HL-60/S4 treated with retinoic acid at 250 ng/mL for 4 days and 3 days (cell line): ENCODE measurements around the gene FAM124A.

Experiments used
- in situ Hi-C: fragments of 300-500 bp; cut with MboI; formaldehyde crosslinking; loops from 2 replicates; pipeline ENCODE4 v1.7.0; 2022; ENCODE audit warnings: low sequenced_read_pairs

Gene FAM124A

GRCh38 chr13:51220706-51221105 lies 1.5 kb upstream of the FAM124A start:
- in situ Hi-C loops, result no loop called here

DNA sequence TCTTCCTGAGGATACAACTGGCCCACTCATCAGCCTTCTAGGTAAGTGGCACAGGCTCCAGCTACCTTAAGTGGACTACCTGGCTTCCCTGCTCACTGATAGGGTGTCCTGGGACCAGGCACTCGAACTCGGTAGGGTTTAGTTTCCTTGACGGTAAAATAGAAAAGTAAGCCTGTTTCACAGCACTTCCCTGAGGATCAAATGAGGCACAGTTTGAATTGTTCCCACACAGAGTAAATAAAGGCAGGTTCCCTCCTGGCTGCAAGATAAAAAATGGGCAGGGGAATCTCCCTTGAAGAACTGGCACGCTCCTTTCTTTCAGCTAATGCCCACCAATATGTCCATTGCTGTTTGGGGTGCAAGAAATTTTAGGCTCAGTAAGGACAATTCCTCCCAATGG lies 1.1 kb upstream of the FAM124A start:
- in situ Hi-C loops, result no loop called here

GRCh38 chr13:51221674-51222036 lies 543 bp upstream of the FAM124A start:
- in situ Hi-C loops, result no loop called here

DNA sequence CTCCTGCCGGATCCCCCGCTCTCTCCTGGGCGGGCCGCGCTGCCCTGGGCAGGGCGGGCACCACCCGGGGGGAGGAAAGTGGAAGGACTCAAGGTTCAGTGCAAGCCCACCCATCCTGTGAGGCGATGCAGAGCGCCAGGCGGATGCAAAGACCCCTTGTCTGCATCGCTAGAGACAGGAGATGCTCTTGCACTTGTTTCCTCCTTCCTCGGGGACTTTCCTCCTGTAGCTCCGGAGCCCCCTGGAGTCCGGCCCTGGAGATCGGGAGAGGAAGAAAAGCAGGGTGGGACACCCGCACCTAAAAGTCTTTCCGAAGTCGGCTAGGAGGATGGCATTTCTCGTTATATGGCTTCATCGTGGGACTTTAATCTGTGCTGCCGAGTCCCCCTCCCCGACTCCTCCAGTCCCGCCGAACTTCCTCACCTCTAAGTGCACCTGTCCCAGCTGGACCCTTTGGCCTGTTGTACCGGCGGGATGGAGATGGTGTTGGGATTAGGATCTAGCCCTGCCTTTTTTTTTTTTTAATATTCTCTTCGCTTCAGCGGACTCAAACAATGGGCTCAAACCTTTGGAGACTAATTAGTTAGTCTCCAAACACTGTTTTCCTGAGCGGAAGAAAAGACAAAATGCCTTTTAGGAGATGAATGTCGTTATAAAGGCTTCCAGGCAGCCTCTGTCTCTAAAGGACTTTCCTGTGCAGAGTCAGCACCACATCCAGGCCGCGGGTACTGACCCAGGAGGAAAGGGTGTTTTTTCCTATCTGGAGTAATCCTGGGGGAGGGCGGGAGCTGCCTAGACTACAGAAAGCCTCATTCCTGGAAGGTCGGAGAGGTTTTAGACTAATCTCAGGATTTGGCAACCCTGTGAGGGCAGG lies 725 bp downstream of the FAM124A start:
- in situ Hi-C loops, result no loop called here

- in situ Hi-C loops, result no loop called here
These were observed 1.5 kb downstream of the FAM124A start for GRCh38 chr13:51223560-51224270.

- in situ Hi-C loops, result no loop called here
These were observed 2.8 kb downstream of the FAM124A start for GRCh38 chr13:51225029-51225428.

- in situ Hi-C loops, result no loop called here
These were observed 5.2 kb downstream of the FAM124A start for GRCh38 chr13:51227404-51227803.

DNA sequence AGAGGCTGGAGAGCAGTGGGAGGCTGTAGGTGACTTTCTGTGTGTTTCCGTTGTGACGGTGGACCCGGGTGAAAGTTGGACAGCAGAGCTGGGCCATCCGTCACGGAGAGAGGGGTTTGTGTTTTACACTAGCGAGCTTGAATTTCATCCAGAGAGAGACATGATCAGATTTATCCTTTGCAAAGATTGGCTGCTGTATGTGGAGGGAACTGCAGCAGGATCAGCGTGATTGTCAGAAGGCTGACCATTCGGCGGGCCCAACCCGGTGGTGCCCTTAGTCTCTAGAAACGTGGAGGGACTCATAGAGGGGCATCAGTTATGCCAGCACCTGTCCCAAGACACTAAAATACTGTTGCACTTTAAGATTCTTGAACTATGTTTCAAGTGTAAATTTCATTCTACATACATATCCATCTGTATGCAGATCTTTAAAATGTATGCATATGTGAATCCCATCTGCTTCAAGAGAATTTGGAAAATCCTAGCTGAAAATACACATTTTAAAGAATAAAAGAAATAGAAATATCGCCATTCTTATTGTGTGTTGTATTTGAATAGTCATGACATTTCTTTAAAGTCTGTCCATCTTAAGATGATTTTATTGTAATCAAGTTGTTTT lies 7.0 kb downstream of the FAM124A start:
- in situ Hi-C loops, result no loop called here

- in situ Hi-C loops, result no loop called here
These were observed 7.5 kb downstream of the FAM124A start for GRCh38 chr13:51229731-51230130.

DNA sequence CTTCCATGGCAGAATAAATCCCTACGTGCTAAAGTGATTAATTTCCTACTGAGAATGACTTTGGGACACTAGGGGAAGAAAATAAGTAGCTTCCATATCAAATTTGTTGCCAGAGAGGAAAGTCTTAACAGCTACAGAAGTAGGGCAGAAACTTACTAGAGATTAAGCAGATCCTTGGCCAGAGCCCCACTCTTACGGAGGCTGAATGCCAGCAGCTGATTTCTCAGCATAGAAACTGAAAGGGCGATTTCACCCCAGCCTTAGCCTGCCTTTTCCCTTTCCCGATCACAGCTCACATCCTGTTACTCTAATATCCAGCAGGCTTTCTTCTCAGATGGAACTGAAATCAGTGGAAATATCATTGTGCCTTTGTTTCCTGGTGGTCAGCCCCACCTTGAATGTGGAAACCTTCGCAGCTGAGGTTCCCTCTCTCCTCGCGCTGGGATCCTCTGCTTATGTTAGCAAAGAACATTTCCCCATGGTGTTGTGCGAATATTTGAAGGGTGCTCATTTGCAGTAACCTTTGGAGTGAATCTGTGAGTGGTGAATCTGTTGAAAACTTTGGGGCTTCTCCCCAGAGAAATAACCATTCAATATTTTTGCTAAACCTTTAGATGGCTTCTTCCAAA lies 8.4 kb downstream of the FAM124A start:
- in situ Hi-C loops, result no loop called here

DNA sequence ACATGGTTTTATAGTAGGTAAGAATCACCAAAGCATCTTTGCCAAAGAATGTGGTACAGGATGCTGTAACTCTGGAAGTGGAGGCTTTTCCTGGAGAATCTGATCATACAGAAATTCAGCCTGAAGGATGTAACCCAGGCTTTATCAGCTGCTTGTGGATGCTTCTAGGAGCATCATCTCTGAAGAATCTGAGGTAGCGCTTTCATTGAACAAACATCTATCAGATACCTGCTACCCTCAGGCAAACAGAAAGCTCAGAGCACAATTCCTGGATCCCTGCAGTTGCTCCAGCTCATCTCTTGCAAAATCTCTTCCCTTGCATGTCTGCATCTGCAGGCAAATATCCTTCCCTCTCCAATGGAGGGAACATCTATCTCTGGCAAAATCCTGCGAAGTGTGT lies 9.3 kb downstream of the FAM124A start:
- in situ Hi-C loops, result no loop called here

DNA sequence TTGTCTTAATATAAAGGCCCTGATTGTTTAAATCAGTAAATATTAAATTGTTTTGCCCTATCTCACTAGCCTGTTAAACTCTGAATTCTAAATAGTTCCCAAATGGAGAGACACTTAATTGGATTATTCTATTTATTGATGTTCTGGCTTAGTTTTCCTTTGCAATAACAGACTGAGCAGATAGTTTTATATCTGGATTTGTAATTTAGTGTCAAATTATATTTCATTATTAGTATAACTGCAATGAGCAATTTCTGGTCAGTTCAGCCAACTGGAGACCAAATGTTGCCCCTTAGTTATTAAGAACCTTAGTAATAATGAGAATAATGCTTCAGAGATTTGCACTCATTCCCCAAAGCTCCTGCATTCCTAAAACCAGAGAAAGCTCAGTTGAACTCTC lies 10.1 kb downstream of the FAM124A start:
- in situ Hi-C loops, result no loop called here

DNA sequence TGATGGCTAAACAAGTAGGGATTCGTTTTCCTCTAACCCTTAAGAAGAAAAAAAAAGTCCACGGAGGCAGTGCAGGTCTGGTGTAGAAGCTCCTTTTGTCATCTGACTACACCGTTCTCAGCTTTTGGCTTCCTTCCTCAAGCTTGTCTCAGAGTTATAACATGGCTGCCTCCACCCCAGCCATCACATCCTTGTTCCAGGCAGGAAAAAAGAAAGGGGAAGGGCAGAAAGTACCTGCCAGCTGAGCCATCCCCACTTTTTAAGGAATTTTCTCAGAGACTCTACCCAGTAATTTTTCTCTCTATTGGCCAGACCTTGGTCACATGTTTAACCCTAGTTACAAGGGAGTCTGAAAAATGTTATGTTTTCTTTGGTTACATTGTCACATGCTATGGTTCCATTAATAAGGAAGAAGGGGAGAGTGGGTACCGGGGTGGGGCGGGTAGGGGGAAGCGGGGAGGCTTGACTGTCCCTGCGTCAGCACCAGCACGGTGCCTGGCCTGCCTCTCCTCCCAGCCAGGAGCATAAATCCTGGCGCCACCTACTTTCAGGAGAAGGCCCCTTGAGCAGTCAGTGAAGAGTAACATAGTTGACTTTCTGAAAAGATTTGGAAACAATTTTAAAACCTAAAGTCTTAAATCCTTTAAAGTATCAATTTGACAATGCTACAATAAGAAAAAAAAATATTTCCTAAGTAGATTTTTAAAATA lies 11.1 kb downstream of the FAM124A start:
- in situ Hi-C loops, result no loop called here

DNA sequence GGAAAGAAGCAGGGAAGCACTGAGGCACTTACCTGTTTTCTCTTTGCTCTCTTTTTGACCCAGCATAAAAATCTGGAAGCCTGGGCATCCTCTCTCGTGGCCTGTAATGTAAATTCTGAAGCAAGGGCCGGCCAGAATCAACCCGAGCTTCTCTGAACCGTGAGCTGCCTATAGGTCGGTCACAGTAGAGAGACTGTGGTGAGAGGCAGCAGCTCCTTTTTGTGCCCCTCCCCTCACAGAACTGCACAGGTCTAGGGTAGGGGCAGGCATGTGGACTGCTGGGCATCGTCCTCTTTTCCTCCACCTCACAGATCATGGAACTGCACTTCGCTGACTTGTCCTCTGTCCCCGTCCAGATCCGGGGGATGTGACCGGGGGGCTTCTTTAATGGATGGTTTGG lies 12.5 kb downstream of the FAM124A start:
- in situ Hi-C loops, result no loop called here

GRCh38 chr13:51235186-51235585 lies 13.0 kb downstream of the FAM124A start:
- in situ Hi-C loops, result no loop called here

DNA sequence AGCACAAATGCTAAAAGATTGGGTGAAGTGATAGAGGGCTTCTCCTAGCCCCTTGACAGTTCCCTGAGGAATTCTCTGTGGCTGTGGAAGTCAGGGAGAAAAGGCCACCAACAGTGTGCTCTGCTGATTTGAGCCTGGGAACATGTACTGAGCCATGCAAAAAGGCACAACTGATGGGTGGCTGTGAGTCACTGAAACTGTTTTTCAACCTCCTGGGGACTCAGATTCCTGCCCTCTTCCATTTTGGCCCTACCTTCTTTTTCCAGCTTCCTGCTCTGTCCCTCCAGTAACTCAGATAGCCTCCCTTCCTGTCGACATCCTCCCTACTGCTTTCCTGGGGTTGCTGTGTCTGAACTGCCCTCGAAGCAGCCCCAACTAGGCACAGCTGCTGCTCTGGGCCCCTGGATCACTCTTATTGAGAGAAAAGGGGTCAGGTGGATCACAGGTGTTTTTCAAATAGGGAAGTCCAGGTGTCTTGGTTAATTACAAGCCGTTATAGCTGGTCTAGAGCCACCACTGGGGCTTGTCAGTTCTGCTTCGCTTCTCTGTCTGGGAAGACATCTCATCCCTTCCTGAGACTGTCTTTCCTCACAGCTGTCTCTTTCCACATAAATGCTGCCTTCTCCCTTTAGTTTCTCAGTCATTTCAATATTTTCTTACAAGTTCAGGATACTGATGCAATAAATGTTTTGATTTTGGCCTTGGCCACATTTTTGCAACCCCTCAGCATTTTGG lies 13.7 kb downstream of the FAM124A start:
- in situ Hi-C loops, result no loop called here

- in situ Hi-C loops, result no loop called here
These were observed 14.2 kb downstream of the FAM124A start for GRCh38 chr13:51236491-51236792.

DNA sequence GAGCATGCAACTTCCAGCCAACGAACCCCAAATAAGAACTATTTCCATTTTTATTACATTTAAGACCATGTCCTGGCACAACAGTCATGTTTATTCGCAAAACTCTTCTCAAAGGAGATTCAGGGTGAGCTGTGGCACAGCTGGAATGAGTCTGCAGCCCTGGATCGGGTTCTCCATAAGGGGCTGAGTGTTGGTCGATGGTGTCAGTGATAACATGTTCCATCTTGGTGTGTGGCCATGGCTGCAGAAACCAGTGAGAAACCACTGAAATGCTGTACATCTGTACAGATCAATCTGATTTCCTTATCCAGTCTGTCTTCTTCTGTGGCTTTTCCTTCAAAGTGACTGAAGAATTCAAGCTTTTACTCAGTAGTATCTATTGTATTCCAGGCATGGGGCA lies 15.2 kb downstream of the FAM124A start:
- in situ Hi-C loops, result no loop called here

DNA sequence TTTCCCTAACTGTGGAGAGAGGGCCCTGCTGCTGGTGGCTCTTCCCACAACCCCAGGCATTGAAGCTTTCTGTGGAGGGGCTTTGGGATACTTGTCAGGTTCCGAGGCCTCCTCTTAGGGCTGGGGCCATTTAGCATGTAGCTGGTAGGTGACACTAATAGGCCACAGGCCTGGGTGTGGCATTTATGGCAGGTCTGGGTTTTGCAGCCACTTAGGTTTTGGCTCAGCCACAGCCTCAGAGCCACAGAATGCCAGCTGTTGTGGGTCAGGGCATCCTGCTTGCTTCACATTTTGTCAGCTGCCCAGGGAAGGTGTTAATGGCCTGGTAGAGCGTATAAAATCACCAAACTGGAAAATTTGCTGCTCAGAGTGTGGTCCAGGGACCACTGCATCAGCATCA lies 15.7 kb downstream of the FAM124A start:
- in situ Hi-C loops, result no loop called here

- in situ Hi-C loops, result no loop called here
These were observed 18.0 kb downstream of the FAM124A start for GRCh38 chr13:51240178-51240577.
